HEK293 (cell line): ENCODE data around the gene SEC11A.

Experiments
- BCL11A ChIP-seq: fragments of 450-650 bp; formaldehyde crosslinking; IDR thresholded peaks from 2 replicates; pipeline ENCODE4 v1.5.1; 2016; ENCODE audit warnings: low read depth, missing biosample characterization, missing genetic modification characterization
- FEZF1 ChIP-seq: fragments of 450-650 bp; formaldehyde crosslinking; IDR thresholded peaks from 2 replicates; pipeline ENCODE4 v1.5.1; 2016; ENCODE audit warnings: missing biosample characterization, missing genetic modification characterization
- GFI1B ChIP-seq: fragments of 450-650 bp; formaldehyde crosslinking; IDR thresholded peaks from 2 replicates; pipeline ENCODE4 v1.5.1; 2016; ENCODE audit warnings: missing biosample characterization, missing genetic modification characterization
- GLI4 ChIP-seq: fragments of 450-650 bp; formaldehyde crosslinking; IDR thresholded peaks from 2 replicates; pipeline ENCODE4 v1.5.1; 2016; ENCODE audit warnings: missing biosample characterization, missing genetic modification characterization
- GLIS2 ChIP-seq: fragments of 450-650 bp; formaldehyde crosslinking; IDR thresholded peaks from 2 replicates; pipeline ENCODE4 v1.5.1; 2016; ENCODE audit warnings: missing biosample characterization, missing genetic modification characterization
- KLF8 ChIP-seq: fragments of 450-650 bp; formaldehyde crosslinking; IDR thresholded peaks from 2 replicates; pipeline ENCODE4 v1.5.1; 2016; ENCODE audit warnings: missing biosample characterization, missing genetic modification characterization
- MYNN ChIP-seq: fragments of 450-650 bp; formaldehyde crosslinking; IDR thresholded peaks from 2 replicates; pipeline ENCODE4 v1.5.1; 2016; ENCODE audit warnings: missing biosample characterization, missing genetic modification characterization, borderline replicate concordance
- REPIN1 ChIP-seq: fragments of 450-650 bp; formaldehyde crosslinking; IDR thresholded peaks from 2 replicates; pipeline ENCODE4 v1.5.1; 2017; ENCODE audit warnings: missing biosample characterization, missing genetic modification characterization, low read depth
- SCRT2 ChIP-seq: fragments of 450-650 bp; formaldehyde crosslinking; IDR thresholded peaks from 2 replicates; pipeline ENCODE4 v1.5.1; 2016; ENCODE audit warnings: missing biosample characterization, missing genetic modification characterization
- SP7 ChIP-seq: fragments of 450-650 bp; formaldehyde crosslinking; IDR thresholded peaks from 2 replicates; pipeline ENCODE4 v1.5.1; 2016; ENCODE audit warnings: missing biosample characterization, missing genetic modification characterization
- TCF7L2 ChIP-seq: IDR thresholded peaks from 2 replicates; pipeline ENCODE4 v1.6.1; 2011; ENCODE audit warnings: low read depth, mild to moderate bottlenecking, inconsistent platforms, low read length, moderate library complexity, borderline replicate concordance
- YY1 ChIP-seq: fragments of 450-650 bp; formaldehyde crosslinking; IDR thresholded peaks from 2 replicates; pipeline ENCODE4 v1.5.1; 2018; ENCODE audit warnings: missing biosample characterization, missing genetic modification characterization
- ZBTB7A ChIP-seq: fragments of 450-650 bp; formaldehyde crosslinking; IDR thresholded peaks from 2 replicates; pipeline ENCODE4 v1.5.1; 2016; ENCODE audit warnings: low read depth, missing biosample characterization, missing genetic modification characterization
- ZFP37 ChIP-seq: fragments of 450-650 bp; formaldehyde crosslinking; IDR thresholded peaks from 2 replicates; pipeline ENCODE4 v1.5.1; 2016; ENCODE audit warnings: missing biosample characterization, missing genetic modification characterization
- ZNF10 ChIP-seq: fragments of 450-650 bp; formaldehyde crosslinking; IDR thresholded peaks from 2 replicates; pipeline ENCODE4 v1.5.1; 2017; ENCODE audit warnings: missing biosample characterization, missing genetic modification characterization
- ZNF138 ChIP-seq: fragments of 450-650 bp; formaldehyde crosslinking; IDR thresholded peaks from 2 replicates; pipeline ENCODE4 v1.5.1; 2016; ENCODE audit warnings: missing biosample characterization, missing genetic modification characterization, borderline replicate concordance
- ZNF155 ChIP-seq: fragments of 450-650 bp; formaldehyde crosslinking; IDR thresholded peaks from 2 replicates; pipeline ENCODE4 v1.5.1; 2016; ENCODE audit warnings: missing biosample characterization, missing genetic modification characterization
- ZNF202 ChIP-seq: fragments of 450-650 bp; formaldehyde crosslinking; IDR thresholded peaks from 2 replicates; pipeline ENCODE4 v1.5.1; 2016; ENCODE audit warnings: missing biosample characterization, missing genetic modification characterization, borderline replicate concordance
- ZNF248 ChIP-seq: fragments of 450-650 bp; formaldehyde crosslinking; IDR thresholded peaks from 2 replicates; pipeline ENCODE4 v1.5.1; 2017; ENCODE audit warnings: missing biosample characterization, missing genetic modification characterization
- ZNF324 ChIP-seq: fragments of 450-650 bp; formaldehyde crosslinking; IDR thresholded peaks from 2 replicates; pipeline ENCODE4 v1.5.1; 2016; ENCODE audit warnings: missing biosample characterization, missing genetic modification characterization
- ZNF354C ChIP-seq: fragments of 450-650 bp; formaldehyde crosslinking; IDR thresholded peaks from 2 replicates; pipeline ENCODE4 v1.5.1; 2016; ENCODE audit warnings: missing biosample characterization, missing genetic modification characterization, low read depth, borderline replicate concordance
- ZNF514 ChIP-seq: fragments of 450-650 bp; formaldehyde crosslinking; IDR thresholded peaks from 2 replicates; pipeline ENCODE4 v1.5.1; 2016; ENCODE audit warnings: missing biosample characterization, missing genetic modification characterization
- ZNF600 ChIP-seq: fragments of 450-650 bp; formaldehyde crosslinking; IDR thresholded peaks from 2 replicates; pipeline ENCODE4 v1.5.1; 2016; ENCODE audit warnings: missing biosample characterization, missing genetic modification characterization
- ZNF670 ChIP-seq: fragments of 450-650 bp; formaldehyde crosslinking; IDR thresholded peaks from 2 replicates; pipeline ENCODE4 v1.5.1; 2016; ENCODE audit warnings: missing biosample characterization, missing genetic modification characterization, low read depth
- TF ChIP-seq, protein P1 (sequence below): fragments of 450-650 bp; formaldehyde crosslinking; IDR thresholded peaks from 2 replicates; pipeline ENCODE4 v1.5.1; 2016; ENCODE audit warnings: missing biosample characterization, missing genetic modification characterization, borderline replicate concordance
- TF ChIP-seq, protein P2 (sequence below): sonication (generic); formaldehyde crosslinking; IDR thresholded peaks from 2 replicates; pipeline ENCODE4 v1.8.1; 2022; ENCODE audit warnings: mild to moderate bottlenecking, moderate library complexity, missing genetic modification reagents
- TF ChIP-seq, protein P3 (sequence below): fragments of 450-650 bp; formaldehyde crosslinking; IDR thresholded peaks from 2 replicates; pipeline ENCODE4 v1.5.1; 2016; ENCODE audit warnings: missing biosample characterization, missing genetic modification characterization
- TF ChIP-seq, protein P4 (sequence below): fragments of 450-650 bp; formaldehyde crosslinking; IDR thresholded peaks from 2 replicates; pipeline ENCODE4 v1.5.1; 2016; ENCODE audit warnings: missing biosample characterization, missing genetic modification characterization
- TF ChIP-seq, protein P5 (sequence below): fragments of 450-650 bp; formaldehyde crosslinking; IDR thresholded peaks from 2 replicates; pipeline ENCODE4 v1.5.1; 2017; ENCODE audit warnings: missing biosample characterization, missing genetic modification characterization

Gene SEC11A

DNA sequence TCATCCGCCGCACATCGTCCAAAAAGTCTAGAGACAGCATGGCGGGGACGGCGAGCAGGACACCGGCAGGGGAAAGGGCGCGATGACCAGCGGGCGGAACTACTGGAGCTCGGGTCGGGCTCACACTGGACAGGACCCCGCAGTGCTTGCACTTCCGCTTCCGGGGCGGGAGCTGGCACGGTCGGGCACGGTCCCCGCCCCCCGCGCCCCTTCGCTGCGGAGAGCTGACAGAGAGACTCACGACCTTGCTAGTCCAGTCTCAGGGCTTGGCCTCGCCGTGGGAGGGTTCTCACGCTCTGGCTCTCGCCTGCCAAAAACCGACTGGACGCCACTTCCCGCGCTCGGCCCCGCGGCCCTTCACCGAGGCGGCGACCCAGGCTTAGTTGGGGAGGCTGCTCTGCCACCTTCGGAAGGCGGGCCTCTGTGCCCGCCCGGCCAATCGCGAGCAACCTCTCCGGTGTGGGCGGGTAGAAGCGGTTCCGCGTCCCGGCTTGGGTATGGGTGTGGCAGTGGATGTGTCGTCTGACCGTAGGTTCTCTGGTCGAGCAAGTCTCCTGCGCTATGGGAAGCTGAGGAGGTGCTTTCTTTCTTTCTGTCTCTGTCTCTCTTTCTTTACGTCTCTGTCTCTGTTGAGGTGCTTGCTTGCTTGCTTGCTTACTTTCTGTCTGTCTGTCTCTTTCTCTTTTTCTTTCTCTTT lies at the start of gene SEC11A (continued):
- TF ChIP-seq, protein P1, sequence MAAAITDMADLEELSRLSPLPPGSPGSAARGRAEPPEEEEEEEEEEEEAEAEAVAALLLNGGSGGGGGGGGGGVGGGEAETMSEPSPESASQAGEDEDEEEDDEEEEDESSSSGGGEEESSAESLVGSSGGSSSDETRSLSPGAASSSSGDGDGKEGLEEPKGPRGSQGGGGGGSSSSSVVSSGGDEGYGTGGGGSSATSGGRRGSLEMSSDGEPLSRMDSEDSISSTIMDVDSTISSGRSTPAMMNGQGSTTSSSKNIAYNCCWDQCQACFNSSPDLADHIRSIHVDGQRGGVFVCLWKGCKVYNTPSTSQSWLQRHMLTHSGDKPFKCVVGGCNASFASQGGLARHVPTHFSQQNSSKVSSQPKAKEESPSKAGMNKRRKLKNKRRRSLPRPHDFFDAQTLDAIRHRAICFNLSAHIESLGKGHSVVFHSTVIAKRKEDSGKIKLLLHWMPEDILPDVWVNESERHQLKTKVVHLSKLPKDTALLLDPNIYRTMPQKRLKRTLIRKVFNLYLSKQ (tag by site-specific recombination): peak; percentile 32; the same call in 1 of the 2 replicates
- TF ChIP-seq ZNF155 (tag by site-specific recombination) (no peak), ZNF324 (tag by site-specific recombination) (0 out of 2 replicates have a peak, but pooled peaks have one; percentile 15), TCF7L2 (no peak), SCRT2 (tag by site-specific recombination) (no peak; the same call in 1 of the 2 replicates), ZNF202 (no peak), ZBTB7A (peak; percentile 92), GFI1B (no peak), SP7 (tag by site-specific recombination) (peak; percentile 84), ZNF248 (tag by site-specific recombination) (no peak), GLI4 (tag by site-specific recombination) (no peak), ZNF600 (tag by site-specific recombination) (peak; percentile 99), YY1 (peak; percentile 77), MYNN (tag by site-specific recombination) (no peak), ZFP37 (tag by site-specific recombination) (0 out of 2 replicates have a peak, but pooled peaks have one; percentile 22), ZNF354C (tag by site-specific recombination) (no peak), ZNF10 (tag by site-specific recombination) (0 out of 2 replicates have a peak, but pooled peaks have one; percentile 40), ZNF670 (tag by site-specific recombination) (no peak), ZNF514 (tag by site-specific recombination) (no peak), GLIS2 (tag by site-specific recombination) (peak; percentile 90), KLF8 (tag by site-specific recombination) (peak; percentile 96), FEZF1 (tag by site-specific recombination) (0 out of 2 replicates have a peak, but pooled peaks have one; percentile 52), REPIN1 (tag by site-specific recombination) (0 out of 2 replicates have a peak, but pooled peaks have one; percentile 41), BCL11A (tag by site-specific recombination) (peak; percentile 73; the same call in 1 of the 2 replicates), ZNF138 (no peak)
- TF ChIP-seq, protein P2, sequence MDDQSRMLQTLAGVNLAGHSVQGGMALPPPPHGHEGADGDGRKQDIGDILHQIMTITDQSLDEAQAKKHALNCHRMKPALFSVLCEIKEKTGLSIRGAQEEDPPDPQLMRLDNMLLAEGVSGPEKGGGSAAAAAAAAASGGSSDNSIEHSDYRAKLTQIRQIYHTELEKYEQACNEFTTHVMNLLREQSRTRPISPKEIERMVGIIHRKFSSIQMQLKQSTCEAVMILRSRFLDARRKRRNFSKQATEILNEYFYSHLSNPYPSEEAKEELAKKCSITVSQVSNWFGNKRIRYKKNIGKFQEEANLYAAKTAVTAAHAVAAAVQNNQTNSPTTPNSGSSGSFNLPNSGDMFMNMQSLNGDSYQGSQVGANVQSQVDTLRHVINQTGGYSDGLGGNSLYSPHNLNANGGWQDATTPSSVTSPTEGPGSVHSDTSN: peak; percentile 91
- TF ChIP-seq, protein P3, sequence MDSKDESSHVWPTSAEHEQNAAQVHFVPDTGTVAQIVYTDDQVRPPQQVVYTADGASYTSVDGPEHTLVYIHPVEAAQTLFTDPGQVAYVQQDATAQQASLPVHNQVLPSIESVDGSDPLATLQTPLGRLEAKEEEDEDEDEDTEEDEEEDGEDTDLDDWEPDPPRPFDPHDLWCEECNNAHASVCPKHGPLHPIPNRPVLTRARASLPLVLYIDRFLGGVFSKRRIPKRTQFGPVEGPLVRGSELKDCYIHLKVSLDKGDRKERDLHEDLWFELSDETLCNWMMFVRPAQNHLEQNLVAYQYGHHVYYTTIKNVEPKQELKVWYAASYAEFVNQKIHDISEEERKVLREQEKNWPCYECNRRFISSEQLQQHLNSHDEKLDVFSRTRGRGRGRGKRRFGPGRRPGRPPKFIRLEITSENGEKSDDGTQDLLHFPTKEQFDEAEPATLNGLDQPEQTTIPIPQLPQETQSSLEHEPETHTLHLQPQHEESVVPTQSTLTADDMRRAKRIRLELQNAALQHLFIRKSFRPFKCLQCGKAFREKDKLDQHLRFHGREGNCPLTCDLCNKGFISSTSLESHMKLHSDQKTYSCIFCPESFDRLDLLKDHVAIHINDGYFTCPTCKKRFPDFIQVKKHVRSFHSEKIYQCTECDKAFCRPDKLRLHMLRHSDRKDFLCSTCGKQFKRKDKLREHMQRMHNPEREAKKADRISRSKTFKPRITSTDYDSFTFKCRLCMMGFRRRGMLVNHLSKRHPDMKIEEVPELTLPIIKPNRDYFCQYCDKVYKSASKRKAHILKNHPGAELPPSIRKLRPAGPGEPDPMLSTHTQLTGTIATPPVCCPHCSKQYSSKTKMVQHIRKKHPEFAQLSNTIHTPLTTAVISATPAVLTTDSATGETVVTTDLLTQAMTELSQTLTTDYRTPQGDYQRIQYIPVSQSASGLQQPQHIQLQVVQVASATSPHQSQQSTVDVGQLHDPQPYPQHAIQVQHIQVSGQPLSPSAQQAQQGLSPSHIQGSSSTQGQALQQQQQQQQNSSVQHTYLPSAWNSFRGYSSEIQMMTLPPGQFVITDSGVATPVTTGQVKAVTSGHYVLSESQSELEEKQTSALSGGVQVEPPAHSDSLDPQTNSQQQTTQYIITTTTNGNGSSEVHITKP (tag by site-specific recombination): 0 out of 2 replicates have a peak, but pooled peaks have one; percentile 43
- TF ChIP-seq, protein P4, sequence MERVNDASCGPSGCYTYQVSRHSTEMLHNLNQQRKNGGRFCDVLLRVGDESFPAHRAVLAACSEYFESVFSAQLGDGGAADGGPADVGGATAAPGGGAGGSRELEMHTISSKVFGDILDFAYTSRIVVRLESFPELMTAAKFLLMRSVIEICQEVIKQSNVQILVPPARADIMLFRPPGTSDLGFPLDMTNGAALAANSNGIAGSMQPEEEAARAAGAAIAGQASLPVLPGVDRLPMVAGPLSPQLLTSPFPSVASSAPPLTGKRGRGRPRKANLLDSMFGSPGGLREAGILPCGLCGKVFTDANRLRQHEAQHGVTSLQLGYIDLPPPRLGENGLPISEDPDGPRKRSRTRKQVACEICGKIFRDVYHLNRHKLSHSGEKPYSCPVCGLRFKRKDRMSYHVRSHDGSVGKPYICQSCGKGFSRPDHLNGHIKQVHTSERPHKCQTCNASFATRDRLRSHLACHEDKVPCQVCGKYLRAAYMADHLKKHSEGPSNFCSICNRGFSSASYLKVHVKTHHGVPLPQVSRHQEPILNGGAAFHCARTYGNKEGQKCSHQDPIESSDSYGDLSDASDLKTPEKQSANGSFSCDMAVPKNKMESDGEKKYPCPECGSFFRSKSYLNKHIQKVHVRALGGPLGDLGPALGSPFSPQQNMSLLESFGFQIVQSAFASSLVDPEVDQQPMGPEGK (tag by site-specific recombination): peak; percentile 97
- TF ChIP-seq, protein P5, sequence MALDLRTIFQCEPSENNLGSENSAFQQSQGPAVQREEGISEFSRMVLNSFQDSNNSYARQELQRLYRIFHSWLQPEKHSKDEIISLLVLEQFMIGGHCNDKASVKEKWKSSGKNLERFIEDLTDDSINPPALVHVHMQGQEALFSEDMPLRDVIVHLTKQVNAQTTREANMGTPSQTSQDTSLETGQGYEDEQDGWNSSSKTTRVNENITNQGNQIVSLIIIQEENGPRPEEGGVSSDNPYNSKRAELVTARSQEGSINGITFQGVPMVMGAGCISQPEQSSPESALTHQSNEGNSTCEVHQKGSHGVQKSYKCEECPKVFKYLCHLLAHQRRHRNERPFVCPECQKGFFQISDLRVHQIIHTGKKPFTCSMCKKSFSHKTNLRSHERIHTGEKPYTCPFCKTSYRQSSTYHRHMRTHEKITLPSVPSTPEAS (tag by site-specific recombination): no peak; the same call in 1 of the 2 replicates
